HepG2 (cell line): ENCODE results near the gene AGGF1. TPM values are rescaled to one million over a fixed set of nuclear protein-coding genes. Genes with fewer than 3 reads are reported as not detected.
A peak's percentile ranks its signal among the peaks of the same experiment; 100 is the strongest.

Source experiments
- ATAC-seq: fragments of 200-7000 bp; cut with Tn5 transposase; 3 replicates; pipeline ENCODE4 v1.9.1; 2020; ENCODE audit warnings: mild to moderate bottlenecking, moderate library complexity
- BruUV-seq: library from RNA; stranded (reverse); fragments of 400-500 nt; replicated peaks from 2 replicates; lab custom pipeline; 2021; lab: Mats Ljungman, UMichigan
- CTCF ChIA-PET: fragments of 300-600 bp; formaldehyde crosslinking; extraction: SDS; loops from one replicate; lab custom pipeline; 2021; ENCODE audit warnings: low total read pairs, inconsistent platforms, low intra/inter-chr PET ratio; lab: Yijun Ruan, JAX
- POLR2A ChIA-PET: fragments of 350-600 bp; sonication (Branson Sonifier 250); formaldehyde crosslinking; loops from one replicate; lab custom pipeline; 2020; ENCODE audit warnings: antibody characterized with exemption, inconsistent platforms; lab: Yijun Ruan, JAX
- DNase-seq: peaks from one replicate; pipeline ENCODE4 v3.0.0-alpha.2; 2015; ENCODE audit warnings: low spot score
- FAIRE-seq: peaks from 3 replicates; lab custom pipeline; 2011; peaks lifted over from hg19 to GRCh38; lab: Jason Lieb, UNC
- H2AFZ ChIP-seq: one replicate; pipeline ENCODE4 v1.6.1; 2011; ENCODE audit warnings: low read length, inconsistent platforms
- H3K27ac ChIP-seq: fragments of 300-600 bp; 3 replicates; pipeline ENCODE4 v1.8.0; 2011; ENCODE audit warnings: mixed run types, mild to moderate bottlenecking, mixed read lengths, low read length, inconsistent platforms; ENCODE audit not compliant: insufficient read depth; ENCODE audit errors: extremely low read length
- H3K27me3 ChIP-seq, 2 experiments: fragments of 200-600 bp in 1 of 2; 2 replicates in 1 of 2; 3 replicates in 1 of 2; pipeline versions ENCODE4 v1.6.0 to v1.8.0; 2011; ENCODE audit warnings: low read length in 2 of 2, mild to moderate bottlenecking in 2 of 2, moderate library complexity in 2 of 2, inconsistent platforms in 1 of 2; ENCODE audit not compliant: insufficient read depth in 2 of 2, control insufficient read depth in 1 of 2
- H3K36me3 ChIP-seq, 2 experiments: fragments of 200-600 bp in 1 of 2; replicated peaks in 1 of 2; 2 replicates in 1 of 2; 3 replicates in 1 of 2; pipeline versions ENCODE4 v1.5.1 to v1.8.0; 2011; ENCODE audit warnings: low read length in 2 of 2, inconsistent platforms in 1 of 2; ENCODE audit not compliant: insufficient read depth in 2 of 2, control insufficient read depth in 1 of 2
- H3K4me1 ChIP-seq: 2 replicates; pipeline ENCODE4 v1.5.1; 2012; ENCODE audit warnings: low read length, inconsistent platforms; ENCODE audit not compliant: insufficient read depth
- H3K4me2 ChIP-seq: 2 replicates; pipeline ENCODE4 v1.6.0; 2011; ENCODE audit warnings: low read depth, low read length, inconsistent platforms
- H3K4me3 ChIP-seq, 3 experiments: fragments of 200-600 bp in 1 of 3; sonication (generic), shearing (Covaris generic) in 1 of 3; replicated peaks in 1 of 3; 2 replicates each; pipeline ENCODE4 v1.5.1; 2011 to 2016; ENCODE audit warnings: low read length in 3 of 3, inconsistent platforms in 2 of 3, low read depth in 2 of 3, mild to moderate bottlenecking in 2 of 3, control low read depth in 1 of 3, mixed read lengths in 1 of 3; ENCODE audit not compliant: insufficient read depth in 1 of 3
- H3K79me2 ChIP-seq: one replicate; pipeline ENCODE4 v1.6.1; 2011; ENCODE audit warnings: low read length, inconsistent platforms; ENCODE audit not compliant: insufficient read depth
- H3K9ac ChIP-seq: 2 replicates; pipeline ENCODE4 v1.6.0; 2011; ENCODE audit warnings: mild to moderate bottlenecking, low read depth, low read length, inconsistent platforms; ENCODE audit not compliant: insufficient read depth
- H3K9me3 ChIP-seq: 2 replicates; pipeline ENCODE4 v1.5.1; 2012; ENCODE audit warnings: mild to moderate bottlenecking, low read length
- H4K20me1 ChIP-seq: 2 replicates; pipeline ENCODE4 v1.6.0; 2011; ENCODE audit warnings: inconsistent platforms, mild to moderate bottlenecking, low read length, moderate library complexity; ENCODE audit not compliant: insufficient read depth
- CENPX ChIP-seq: sonication (generic); formaldehyde crosslinking; IDR thresholded peaks from 2 replicates; pipeline ENCODE4 v1.9.0; 2021; ENCODE audit warnings: mild to moderate bottlenecking, missing genetic modification reagents, moderate library complexity
- DPF2 ChIP-seq: sonication (generic); formaldehyde crosslinking; IDR thresholded peaks from 2 replicates; pipeline ENCODE4 v1.4.0; 2020; ENCODE audit warnings: mild to moderate bottlenecking, low read depth, missing genetic modification reagents, borderline replicate concordance
- FOXA1 ChIP-seq, 2 experiments: fragments of 450-650 bp in 1 of 2; sonication (generic) in 1 of 2; formaldehyde crosslinking in 1 of 2; IDR thresholded peaks; 2 replicates each; pipeline versions ENCODE4 v1.4.0 to v1.6.1; 2016 to 2020; ENCODE audit warnings: missing genetic modification reagents in 1 of 2
- IRF2 ChIP-seq: IDR thresholded peaks from 2 replicates; pipeline ENCODE4 v1.6.1; 2018; ENCODE audit warnings: missing genetic modification reagents, missing compliant biosample characterization
- MTF1 ChIP-seq: sonication (generic); formaldehyde crosslinking; IDR thresholded peaks from 2 replicates; pipeline ENCODE4 v1.5.0; 2020; ENCODE audit warnings: missing genetic modification reagents
- PHF20 ChIP-seq: sonication (generic); formaldehyde crosslinking; IDR thresholded peaks from 2 replicates; pipeline ENCODE4 v1.5.0; 2020; ENCODE audit warnings: mild to moderate bottlenecking, missing genetic modification reagents
- SRSF4 ChIP-seq: fragments of 200-400 bp; formaldehyde crosslinking; IDR thresholded peaks from one replicate; pipeline ENCODE4 v1.6.1; 2018; ENCODE audit warnings: mild to moderate bottlenecking, low read depth, low read length, moderate library complexity; ENCODE audit not compliant: poor library complexity, severe bottlenecking
- SRY ChIP-seq: sonication (generic); formaldehyde crosslinking; IDR thresholded peaks from 2 replicates; pipeline ENCODE4 v1.8.0; 2022; ENCODE audit warnings: mild to moderate bottlenecking, missing genetic modification reagents
- TGIF2 ChIP-seq: IDR thresholded peaks from 2 replicates; pipeline ENCODE4 v1.6.1; 2016; ENCODE audit warnings: control low read depth, missing compliant biosample characterization
- ZNF34 ChIP-seq: sonication (generic); formaldehyde crosslinking; IDR thresholded peaks from 2 replicates; pipeline ENCODE4 v1.4.0; 2020; ENCODE audit warnings: mild to moderate bottlenecking, missing genetic modification reagents, borderline replicate concordance
- ZNF350 ChIP-seq: sonication (generic); formaldehyde crosslinking; IDR thresholded peaks from 2 replicates; pipeline ENCODE4 v1.4.0; 2020; ENCODE audit warnings: mild to moderate bottlenecking, low read depth, missing genetic modification reagents, borderline replicate concordance
- ZNF496 ChIP-seq: sonication (generic); formaldehyde crosslinking; IDR thresholded peaks from 2 replicates; pipeline ENCODE4 v1.8.1; 2023; ENCODE audit warnings: mild to moderate bottlenecking, moderate library complexity, missing genetic modification reagents; ENCODE audit not compliant: insufficient replicate concordance
- ZNF672 ChIP-seq: sonication (generic); formaldehyde crosslinking; IDR thresholded peaks from 2 replicates; pipeline ENCODE4 v1.8.1; 2022; ENCODE audit warnings: missing genetic modification reagents
- WGBS: methylation state at CpG from one replicate; pipeline ENCODE4 v1.1.6; 2017; ENCODE audit warnings: low lambda C conversion rate; 5-methylcytosine and 5-hydroxymethylcytosine counted together
- in situ Hi-C: cut with HindIII; loops from 2 replicates; pipeline ENCODE4 v1.10.0; 2017; ENCODE audit warnings: low pct_unique_long_range_greater_than_20kb; ENCODE audit not compliant: extremely low pct_ligation_motif_present
- intact Hi-C: fragments of 100-400 bp; cut with micrococcal nuclease; formaldehyde crosslinking; loops from one replicate; pipeline ENCODE4 v1.10.0; 2022; ENCODE audit not compliant: unreplicated experiment
- polyA plus RNA-seq, 8 experiments: library from polyadenylated mRNA; depleted of rRNA in 3 of 8; stranded (reverse) in 7 of 8; unstranded in 1 of 8; fragments of >200 nt; fragmentation: Illumina TruSeq in 4 of 8; extraction: Trizol in 4 of 8; gene quantifications; 2 replicates each; pipeline versions ENCODE4 v1.2.1 to v1.2.3, GENCODE V29; 2011 to 2016; ENCODE audit warnings: low read depth in 4 of 8, missing spikeins in 1 of 8, mixed read lengths in 1 of 8; ENCODE audit not compliant: insufficient read depth in 1 of 8
- total RNA-seq, 5 experiments: library from RNA; depleted of rRNA; stranded (reverse); fragments of >200 nt; fragmentation: Illumina TruSeq; extraction: Trizol; gene quantifications; 2 replicates each; pipeline ENCODE4 v1.2.3, GENCODE V29; 2016; ENCODE audit warnings: low read depth in 1 of 5
- TF ChIP-seq, protein P1 (sequence below): sonication (generic); formaldehyde crosslinking; IDR thresholded peaks from 2 replicates; pipeline ENCODE4 v1.4.0; 2020; ENCODE audit warnings: low read depth, mild to moderate bottlenecking, missing genetic modification reagents

AGGF1 gene
- total and polyA plus RNA-seq, 2 of the 13 experiments (the other 11 are each of a cell fraction or from before 2014, with no cell fraction given), result 12.9 to 15.5 TPM

DNA sequence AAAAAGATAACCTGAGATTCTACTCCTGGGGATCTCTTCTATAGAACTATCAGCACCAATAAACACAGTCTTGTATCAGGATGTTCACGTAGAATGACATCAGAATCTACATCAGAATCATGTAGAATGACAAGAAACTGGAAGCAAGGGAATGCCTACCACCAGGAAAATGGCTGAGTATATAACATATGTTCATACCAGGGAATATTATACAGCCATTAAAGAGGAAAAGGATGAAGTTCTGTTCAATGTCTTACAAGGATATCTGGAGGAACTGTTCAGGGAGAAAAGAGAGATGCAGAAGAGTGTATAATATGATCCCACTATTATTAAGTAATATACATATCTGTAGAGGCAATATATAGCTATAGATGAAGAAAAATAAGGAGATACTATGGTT lies 52.1 kb downstream of the AGGF1 start (continued):
- no peak for TF ChIP-seq TGIF2 (CRISPR knock-in tag)
- no peak for TF ChIP-seq CENPX (CRISPR knock-in tag)
- TF ChIP-seq ZNF350 (CRISPR knock-in tag), result no peak

DNA sequence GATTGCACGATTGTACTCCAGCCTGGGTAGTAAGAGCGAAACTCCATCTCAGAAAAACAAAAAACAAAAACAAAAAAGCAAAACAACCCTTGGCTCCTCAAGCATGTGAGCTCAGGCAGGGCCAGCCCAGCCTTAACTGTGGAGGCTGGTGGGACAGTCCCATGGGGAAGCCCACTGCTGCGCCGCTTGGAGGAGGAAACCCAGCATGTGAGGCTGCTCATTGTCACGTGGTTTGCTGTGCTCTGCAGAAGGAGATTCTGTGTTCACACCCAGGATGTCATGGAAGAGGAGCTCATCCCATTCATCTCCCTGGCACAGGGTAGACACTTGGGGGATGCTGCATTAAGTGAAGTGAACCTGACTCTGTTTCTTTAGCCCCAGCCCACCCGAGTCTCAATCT lies 52.9 kb downstream of the AGGF1 start:
- Histone ChIP-seq H3K9ac (no peak overlapping the region), H4K20me1 (no peaks in the 10 kb centered on the region), H3K27ac (no peak overlapping the region), H3K4me1 (peaks cover 21% of the 10 kb centered on the region), H3K27me3 (no peaks in the 10 kb centered on the region; a peak in 1 of 5 replicates), H3K9me3 (no peaks in the 10 kb centered on the region), H3K4me3 (no peak overlapping the region), H2AFZ (no peak overlapping the region), H3K4me2 (no peak overlapping the region), H3K79me2 (peaks cover 15% of the 10 kb centered on the region), H3K36me3 (peaks cover 3 to 15% of the 10 kb centered on the region in 2 experiments; a peak in 4 of 5 replicates)
- TF ChIP-seq DPF2 (no peak), SRY (CRISPR knock-in tag) (no peak), MTF1 (no peak)
- ChIA-PET CTCF (no interaction called here), POLR2A (no interaction called here)
- in situ Hi-C loops (no loop called here), intact Hi-C loops (no loop called here)
- ATAC-seq (no peak), DNase-seq (no peak), FAIRE-seq (no peak)
- 96% methylated on average over 6 of the region's 6 CpGs for WGBS
- BruUV-seq, result no TSS peak

DNA sequence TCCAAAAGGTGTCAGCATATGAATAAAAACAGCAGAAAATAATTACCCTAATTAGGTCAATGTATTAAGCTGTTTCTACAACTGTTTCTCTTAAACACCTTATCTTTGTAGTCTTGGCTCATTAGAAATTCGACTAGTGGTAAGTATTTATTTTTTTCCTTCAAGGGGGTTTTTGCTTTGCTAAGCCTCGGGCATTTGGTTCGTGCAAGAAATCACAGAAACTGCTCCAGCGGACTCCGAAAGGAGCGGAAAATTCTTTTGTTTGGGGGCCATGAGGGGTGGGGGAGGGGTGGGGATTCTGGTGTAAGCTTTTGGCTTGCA lies 56.1 kb downstream of the AGGF1 start:
- ChIA-PET POLR2A (interaction anchor here (0.6 to 2.8 kb wide), 4 partner anchors 9 to 56 kb away, joined by 3 to 19 read pairs (median 5); partner anchors contain the start of gene AGGF1), CTCF (no interaction called here)
- Histone ChIP-seq H3K36me3 (peaks cover 3 to 4% of the 10 kb centered on the region in 2 experiments; a peak in 3 of 5 replicates), H3K9ac (peak overlapping the region; percentile 86), H3K27ac (peak overlapping the region; percentile 91), H3K79me2 (peaks cover 15% of the 10 kb centered on the region), H3K4me1 (peaks cover 29% of the 10 kb centered on the region), H4K20me1 (no peaks in the 10 kb centered on the region), H3K9me3 (no peaks in the 10 kb centered on the region), H3K4me3 (peak overlapping the region; percentile 76 to 86 (median 82)), H2AFZ (peak overlapping the region; percentile 10), H3K27me3 (no peaks in the 10 kb centered on the region; a peak in 1 of 5 replicates), H3K4me2 (peak overlapping the region; percentile 89)
- FAIRE-seq, result no peak
- no TSS peak for BruUV-seq
- TF ChIP-seq FOXA1 (IDR thresholded peaks at IDR 0.05) (no peak), FOXA1 (CRISPR knock-in tag; IDR thresholded peaks at IDR 0.05) (no peak), ZNF496 (no peak), IRF2 (CRISPR knock-in tag) (0 out of 2 replicates have a peak, but pooled peaks have one; percentile 1), ZNF672 (CRISPR knock-in tag) (no peak), PHF20 (CRISPR knock-in tag) (peak; percentile 16; the same call in 1 of the 2 replicates), SRSF4 (no peak), ZNF34 (CRISPR knock-in tag) (no peak)
- TF ChIP-seq, protein P1, sequence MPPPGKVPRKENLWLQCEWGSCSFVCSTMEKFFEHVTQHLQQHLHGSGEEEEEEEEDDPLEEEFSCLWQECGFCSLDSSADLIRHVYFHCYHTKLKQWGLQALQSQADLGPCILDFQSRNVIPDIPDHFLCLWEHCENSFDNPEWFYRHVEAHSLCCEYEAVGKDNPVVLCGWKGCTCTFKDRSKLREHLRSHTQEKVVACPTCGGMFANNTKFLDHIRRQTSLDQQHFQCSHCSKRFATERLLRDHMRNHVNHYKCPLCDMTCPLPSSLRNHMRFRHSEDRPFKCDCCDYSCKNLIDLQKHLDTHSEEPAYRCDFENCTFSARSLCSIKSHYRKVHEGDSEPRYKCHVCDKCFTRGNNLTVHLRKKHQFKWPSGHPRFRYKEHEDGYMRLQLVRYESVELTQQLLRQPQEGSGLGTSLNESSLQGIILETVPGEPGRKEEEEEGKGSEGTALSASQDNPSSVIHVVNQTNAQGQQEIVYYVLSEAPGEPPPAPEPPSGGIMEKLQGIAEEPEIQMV (CRISPR knock-in tag), result no peak
- no peak for ATAC-seq
- under 1% methylated on average over 6 of the region's 6 CpGs for WGBS
- in situ Hi-C loops, result no loop called here
- DNase-seq, result no peak
- intact Hi-C loops, result no loop called here
